Esophagus muscularis mucosa (tissue), 3 donors: Measurements from ENCODE around the gene PARP3.

ENCODE experiments used
- POLR2A ChIP-seq: fragments of 450-650 bp; IDR thresholded peaks from one replicate; pipeline ENCODE4 v1.6.1; 2017; ENCODE audit warnings: antibody characterized with exemption, moderate library complexity, mild to moderate bottlenecking, low read depth
- POLR2AphosphoS5 ChIP-seq, 2 donors: sonication (generic); formaldehyde crosslinking; IDR thresholded peaks; one replicate each; pipeline ENCODE4 v1.6.1; 2017; ENCODE audit warnings: antibody characterized with exemption in 2 of 2
- TF ChIP-seq, protein P1 (sequence below), 3 experiments: fragments of 200-600 bp in 2 of 3; fragments of 450-650 bp in 1 of 3; sonication (generic) in 2 of 3; IDR thresholded peaks; one replicate each; pipeline ENCODE4 v1.5.1; 2017 to 2019; ENCODE audit warnings: antibody characterized with exemption in 3 of 3, mild to moderate bottlenecking in 2 of 3, moderate library complexity in 1 of 3

DNA sequence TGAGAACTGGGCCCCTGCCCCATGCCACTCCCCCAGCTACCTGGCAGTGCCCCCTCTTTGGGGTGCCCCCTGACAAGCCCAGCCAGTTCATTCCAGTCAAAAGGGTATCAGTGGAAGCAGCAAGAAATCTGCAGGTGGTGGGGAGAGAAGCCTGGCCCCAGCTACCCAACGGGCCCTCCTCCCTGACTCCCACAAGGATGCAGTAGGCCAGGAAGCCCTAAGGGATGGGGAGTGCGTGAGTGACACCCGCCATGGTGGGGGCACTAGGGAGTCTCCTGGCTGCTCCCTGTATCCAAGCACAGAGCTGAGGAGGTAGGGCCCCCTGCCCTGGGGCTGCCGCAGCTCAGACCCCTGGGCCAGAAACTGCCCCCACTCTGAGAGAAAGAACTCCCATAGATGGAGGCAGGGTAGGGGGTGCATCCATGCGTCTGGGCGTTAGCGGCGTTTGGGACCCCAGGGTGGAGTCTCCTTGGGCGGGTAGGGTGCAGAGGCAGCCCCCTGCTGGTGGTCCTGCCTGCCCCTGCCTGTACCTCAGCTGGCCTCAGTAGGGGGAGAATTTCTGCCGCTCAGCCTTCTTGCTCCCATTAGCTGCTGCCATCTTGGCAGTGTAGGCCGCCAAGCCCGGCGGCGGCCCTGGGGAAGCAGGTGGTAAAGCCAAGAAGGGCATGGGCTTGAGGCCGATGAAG lies 15.5 kb downstream of the PARP3 start:
- TF ChIP-seq, protein P1, sequence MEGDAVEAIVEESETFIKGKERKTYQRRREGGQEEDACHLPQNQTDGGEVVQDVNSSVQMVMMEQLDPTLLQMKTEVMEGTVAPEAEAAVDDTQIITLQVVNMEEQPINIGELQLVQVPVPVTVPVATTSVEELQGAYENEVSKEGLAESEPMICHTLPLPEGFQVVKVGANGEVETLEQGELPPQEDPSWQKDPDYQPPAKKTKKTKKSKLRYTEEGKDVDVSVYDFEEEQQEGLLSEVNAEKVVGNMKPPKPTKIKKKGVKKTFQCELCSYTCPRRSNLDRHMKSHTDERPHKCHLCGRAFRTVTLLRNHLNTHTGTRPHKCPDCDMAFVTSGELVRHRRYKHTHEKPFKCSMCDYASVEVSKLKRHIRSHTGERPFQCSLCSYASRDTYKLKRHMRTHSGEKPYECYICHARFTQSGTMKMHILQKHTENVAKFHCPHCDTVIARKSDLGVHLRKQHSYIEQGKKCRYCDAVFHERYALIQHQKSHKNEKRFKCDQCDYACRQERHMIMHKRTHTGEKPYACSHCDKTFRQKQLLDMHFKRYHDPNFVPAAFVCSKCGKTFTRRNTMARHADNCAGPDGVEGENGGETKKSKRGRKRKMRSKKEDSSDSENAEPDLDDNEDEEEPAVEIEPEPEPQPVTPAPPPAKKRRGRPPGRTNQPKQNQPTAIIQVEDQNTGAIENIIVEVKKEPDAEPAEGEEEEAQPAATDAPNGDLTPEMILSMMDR (IDR thresholded peaks at IDR 0.05): no peak
- TF ChIP-seq POLR2A: no peak
- no peak for TF ChIP-seq POLR2AphosphoS5 (IDR thresholded peaks at IDR 0.05)
